Suprapubic skin (tissue), 3 donors: ENCODE measurements around the gene SLC17A8.

Source experiments
- POLR2AphosphoS5 ChIP-seq, 3 donors: sonication (generic); formaldehyde crosslinking; IDR thresholded peaks; one replicate each; pipeline ENCODE4 v1.6.1; 2017; ENCODE audit warnings: antibody characterized with exemption in 3 of 3
- TF ChIP-seq, protein P1 (sequence below), 2 donors: fragments of 200-600 bp in 1 of 2; fragments of 450-650 bp in 1 of 2; sonication (generic) in 1 of 2; IDR thresholded peaks; one replicate each; pipeline ENCODE4 v1.5.1; 2016 to 2019; ENCODE audit warnings: antibody characterized with exemption in 2 of 2, mild to moderate bottlenecking in 1 of 2, moderate library complexity in 1 of 2

GRCh38 chr12:100393200-100393599, 36.3 kb downstream of the SLC17A8 start:
- no peak for TF ChIP-seq POLR2AphosphoS5 (IDR thresholded peaks at IDR 0.05)
- TF ChIP-seq, protein P1, sequence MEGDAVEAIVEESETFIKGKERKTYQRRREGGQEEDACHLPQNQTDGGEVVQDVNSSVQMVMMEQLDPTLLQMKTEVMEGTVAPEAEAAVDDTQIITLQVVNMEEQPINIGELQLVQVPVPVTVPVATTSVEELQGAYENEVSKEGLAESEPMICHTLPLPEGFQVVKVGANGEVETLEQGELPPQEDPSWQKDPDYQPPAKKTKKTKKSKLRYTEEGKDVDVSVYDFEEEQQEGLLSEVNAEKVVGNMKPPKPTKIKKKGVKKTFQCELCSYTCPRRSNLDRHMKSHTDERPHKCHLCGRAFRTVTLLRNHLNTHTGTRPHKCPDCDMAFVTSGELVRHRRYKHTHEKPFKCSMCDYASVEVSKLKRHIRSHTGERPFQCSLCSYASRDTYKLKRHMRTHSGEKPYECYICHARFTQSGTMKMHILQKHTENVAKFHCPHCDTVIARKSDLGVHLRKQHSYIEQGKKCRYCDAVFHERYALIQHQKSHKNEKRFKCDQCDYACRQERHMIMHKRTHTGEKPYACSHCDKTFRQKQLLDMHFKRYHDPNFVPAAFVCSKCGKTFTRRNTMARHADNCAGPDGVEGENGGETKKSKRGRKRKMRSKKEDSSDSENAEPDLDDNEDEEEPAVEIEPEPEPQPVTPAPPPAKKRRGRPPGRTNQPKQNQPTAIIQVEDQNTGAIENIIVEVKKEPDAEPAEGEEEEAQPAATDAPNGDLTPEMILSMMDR (IDR thresholded peaks at IDR 0.05): no peak
